Measurements from ENCODE around the gene MSX2.

The MSX2 gene

GRCh38 chr5:174706997-174707572 is 17.3 kb upstream of the MSX2 start (continued):
- TF ChIP-seq CREB5 (CRISPR knock-in tag; IDR thresholded peaks at IDR 0.05; ENCODE audit: low read depth) (no peak), RARB (CRISPR knock-in tag; IDR thresholded peaks at IDR 0.05) (no peak), POU6F1 (CRISPR knock-in tag; IDR thresholded peaks at IDR 0.05; ENCODE audit: borderline replicate concordance, low read depth) (no peak), SNAI2 (CRISPR knock-in tag; IDR thresholded peaks at IDR 0.05) (no peak), CSDC2 (CRISPR knock-in tag; IDR thresholded peaks at IDR 0.05) (no peak)

GRCh38 chr5:174707671-174708070 is 16.7 kb upstream of the MSX2 start:
- ATAC-seq = no peak
- TF ChIP-seq BACH2 (CRISPR knock-in tag; IDR thresholded peaks at IDR 0.05; ENCODE audit: borderline replicate concordance) (no peak), CSRNP3 (CRISPR knock-in tag; IDR thresholded peaks at IDR 0.05) (no peak), PATZ1 (CRISPR knock-in tag; IDR thresholded peaks at IDR 0.05; ENCODE audit: borderline replicate concordance) (no peak), CREB5 (CRISPR knock-in tag; IDR thresholded peaks at IDR 0.05; ENCODE audit: low read depth) (no peak), ZNF70 (CRISPR knock-in tag; IDR thresholded peaks at IDR 0.05) (no peak), TCF4 (CRISPR knock-in tag; IDR thresholded peaks at IDR 0.05; ENCODE audit: borderline replicate concordance) (no peak), ARNTL (CRISPR knock-in tag; IDR thresholded peaks at IDR 0.05; ENCODE audit: borderline replicate concordance, low read depth) (no peak), ZNF8 (CRISPR knock-in tag; IDR thresholded peaks at IDR 0.05) (no peak), CSDC2 (CRISPR knock-in tag; IDR thresholded peaks at IDR 0.05) (no peak), RARB (CRISPR knock-in tag; IDR thresholded peaks at IDR 0.05) (no peak), SNAI2 (CRISPR knock-in tag; IDR thresholded peaks at IDR 0.05) (no peak), ESRRG (CRISPR knock-in tag; IDR thresholded peaks at IDR 0.05) (no peak), TSHZ2 (CRISPR knock-in tag; IDR thresholded peaks at IDR 0.05) (no peak), ZFP30 (CRISPR knock-in tag; IDR thresholded peaks at IDR 0.05) (no peak), ISL1 (CRISPR knock-in tag; IDR thresholded peaks at IDR 0.05) (no peak)

GRCh38 chr5:174708476-174709207 is 15.7 kb upstream of the MSX2 start:
- TF ChIP-seq TCF4 (CRISPR knock-in tag; IDR thresholded peaks at IDR 0.05; ENCODE audit: borderline replicate concordance) (no peak), ARNTL (CRISPR knock-in tag; IDR thresholded peaks at IDR 0.05; ENCODE audit: borderline replicate concordance, low read depth) (no peak), ISL1 (CRISPR knock-in tag; IDR thresholded peaks at IDR 0.05) (no peak), CSDC2 (CRISPR knock-in tag; IDR thresholded peaks at IDR 0.05) (no peak), PPARA (CRISPR knock-in tag; IDR thresholded peaks at IDR 0.05; ENCODE audit: borderline replicate concordance) (no peak), TSHZ2 (CRISPR knock-in tag; IDR thresholded peaks at IDR 0.05) (no peak), GLIS3 (CRISPR knock-in tag; IDR thresholded peaks at IDR 0.05) (no peak), SNAI2 (CRISPR knock-in tag; IDR thresholded peaks at IDR 0.05) (no peak), ESRRG (CRISPR knock-in tag; IDR thresholded peaks at IDR 0.05) (no peak), ZNF8 (CRISPR knock-in tag; IDR thresholded peaks at IDR 0.05) (no peak)
- ATAC-seq = no peak

Data from SK-N-SH treated with all-trans-retinoic acid at 6 μM for 48 hours (cell line).